SU-DHL-6 (cell line): ENCODE measurements around the gene NRF1.

Experiments
- H2AFZ ChIP-seq: fragments of 200-600 bp; sonication (generic); 2 replicates; pipeline ENCODE4 v1.6.1; 2014; ENCODE audit warnings: low read depth, mild to moderate bottlenecking, moderate library complexity, mixed read lengths, antibody characterized with exemption, low read length; ENCODE audit not compliant: severe bottlenecking
- H3F3A ChIP-seq: fragments of 200-600 bp; shearing (Covaris generic); 2 replicates; pipeline ENCODE4 v1.6.0; 2016; ENCODE audit warnings: antibody characterized with exemption, mild to moderate bottlenecking; ENCODE audit not compliant: insufficient read depth
- H3K27ac ChIP-seq: fragments of 200-600 bp; sonication (generic); 2 replicates; pipeline ENCODE4 v1.5.1; 2016; ENCODE audit warnings: low read depth, mild to moderate bottlenecking, low read length, moderate library complexity, mixed read lengths
- H3K27me3 ChIP-seq: fragments of 200-600 bp; sonication (generic), shearing (Covaris generic); 2 replicates; pipeline ENCODE4 v1.6.0; 2014; ENCODE audit warnings: mild to moderate bottlenecking, low read length
- H3K36me3 ChIP-seq: fragments of 200-600 bp; sonication (generic); 2 replicates; pipeline ENCODE4 v1.6.1; 2014; ENCODE audit warnings: mild to moderate bottlenecking, low read length, mixed read lengths
- H3K4me2 ChIP-seq: fragments of 300-600, 200-600 bp; shearing (Covaris generic), sonication (generic); 2 replicates; pipeline ENCODE4 v1.6.0; 2014; ENCODE audit warnings: low read length, low read depth, mild to moderate bottlenecking; ENCODE audit not compliant: poor library complexity, severe bottlenecking
- H3K4me3 ChIP-seq: fragments of 200-600 bp; sonication (generic); 2 replicates; pipeline ENCODE4 v1.5.1; 2014; ENCODE audit warnings: antibody characterized with exemption, low read length, mild to moderate bottlenecking, mixed read lengths; ENCODE audit not compliant: insufficient read depth, poor library complexity, severe bottlenecking
- H3K79me2 ChIP-seq: fragments of 200-600 bp; sonication (generic); 2 replicates; pipeline ENCODE4 v1.6.1; 2014; ENCODE audit warnings: mild to moderate bottlenecking, low read length, moderate library complexity; ENCODE audit not compliant: insufficient read depth
- H3K9ac ChIP-seq: fragments of 200-600 bp; sonication (generic); 2 replicates; pipeline ENCODE4 v1.7.0; 2014; ENCODE audit warnings: mild to moderate bottlenecking, low read length
- H3K9me2 ChIP-seq: fragments of 200-600 bp; sonication (generic); replicated peaks from 2 replicates; pipeline ENCODE4 v1.6.1; 2014; ENCODE audit warnings: low read length; ENCODE audit not compliant: insufficient read depth
- H3K9me3 ChIP-seq: fragments of 200-600 bp; sonication (generic); 2 replicates; pipeline ENCODE4 v1.6.1; 2014; ENCODE audit warnings: low read length, mixed read lengths; ENCODE audit not compliant: insufficient read depth
- H4K20me1 ChIP-seq: fragments of 200-600 bp; sonication (generic); 2 replicates; pipeline ENCODE4 v1.6.1; 2014; ENCODE audit warnings: low read depth, mild to moderate bottlenecking, antibody characterized with exemption, low read length, moderate library complexity, mixed read lengths
- CTCF ChIP-seq: fragments of 200-600 bp; sonication (generic); IDR thresholded peaks from one replicate; pipeline ENCODE4 v1.5.1; 2017; ENCODE audit warnings: antibody characterized with exemption, mild to moderate bottlenecking, low read length, moderate library complexity; ENCODE audit not compliant: insufficient read depth, poor library complexity, severe bottlenecking
- EZH2phosphoT487 ChIP-seq: fragments of 200-600 bp; sonication (generic), shearing (Covaris generic); conservative IDR thresholded peaks from 2 replicates; pipeline ENCODE4 v1.6.1; 2018; ENCODE audit warnings: mild to moderate bottlenecking, antibody characterized with exemption, low read length, moderate library complexity, mixed read lengths

NRF1 gene

GRCh38 chr7:129667116-129667515 lies 55.6 kb downstream of the NRF1 start:
- H3K9me2 ChIP-seq = no peaks in the 10 kb centered on the region
- no peak overlapping the region for H3K4me2 ChIP-seq
- H3K9ac ChIP-seq = no peak overlapping the region
- H3K9me3 ChIP-seq = no peaks in the 10 kb centered on the region
- no peak overlapping the region for H3K4me3 ChIP-seq
- no peaks in the 10 kb centered on the region for H3K79me2 ChIP-seq
- no peaks in the 10 kb centered on the region for H3F3A ChIP-seq
- no peak overlapping the region for H3K27ac ChIP-seq
- H2AFZ ChIP-seq = no peak overlapping the region
- H3K36me3 ChIP-seq = peaks cover 4% of the 10 kb centered on the region
- no peaks in the 10 kb centered on the region; the same call in 1 of the 2 replicates for H4K20me1 ChIP-seq
- no peak for TF ChIP-seq CTCF
- no peaks in the 10 kb centered on the region for H3K27me3 ChIP-seq

- no peaks in the 10 kb centered on the region for H3K27me3 ChIP-seq
- H3K27ac ChIP-seq = no peak overlapping the region
- no peaks in the 10 kb centered on the region for H3K9me3 ChIP-seq
- peaks cover 4% of the 10 kb centered on the region for H3K36me3 ChIP-seq
- no peak overlapping the region for H3K9ac ChIP-seq
- no peak overlapping the region for H2AFZ ChIP-seq
- H3K4me3 ChIP-seq = no peak overlapping the region
- no peaks in the 10 kb centered on the region for H3K9me2 ChIP-seq
- H3F3A ChIP-seq = no peaks in the 10 kb centered on the region
- H3K79me2 ChIP-seq = no peaks in the 10 kb centered on the region
- no peaks in the 10 kb centered on the region; the same call in 1 of the 2 replicates for H4K20me1 ChIP-seq
- H3K4me2 ChIP-seq = no peak overlapping the region
- TF ChIP-seq EZH2phosphoT487 (no peak), CTCF (no peak)
These were observed 56.0 kb downstream of the NRF1 start for GRCh38 chr7:129667551-129667950.

- no peak overlapping the region for H2AFZ ChIP-seq
- H4K20me1 ChIP-seq = no peaks in the 10 kb centered on the region; the same call in 1 of the 2 replicates
- no peaks in the 10 kb centered on the region for H3K9me3 ChIP-seq
- peaks cover 13% of the 10 kb centered on the region for H3K36me3 ChIP-seq
- no peak overlapping the region for H3K27ac ChIP-seq
- no peaks in the 10 kb centered on the region for H3K79me2 ChIP-seq
- H3K27me3 ChIP-seq = no peaks in the 10 kb centered on the region
- TF ChIP-seq CTCF = no peak
- TF ChIP-seq EZH2phosphoT487 = no peak
- H3K4me3 ChIP-seq = no peak overlapping the region
- no peaks in the 10 kb centered on the region for H3K9me2 ChIP-seq
- H3K4me2 ChIP-seq = no peak overlapping the region
- no peak overlapping the region for H3K9ac ChIP-seq
- H3F3A ChIP-seq = no peaks in the 10 kb centered on the region
These were observed 58.4 kb downstream of the NRF1 start for GRCh38 chr7:129669901-129670300.

- no peak for TF ChIP-seq CTCF
- TF ChIP-seq EZH2phosphoT487 = no peak
- H4K20me1 ChIP-seq = no peaks in the 10 kb centered on the region; the same call in 1 of the 2 replicates
- peaks cover 19% of the 10 kb centered on the region for H3K36me3 ChIP-seq
- H3K4me3 ChIP-seq = no peak overlapping the region
- H3K9me2 ChIP-seq = no peaks in the 10 kb centered on the region
- H3F3A ChIP-seq = no peaks in the 10 kb centered on the region
- H3K4me2 ChIP-seq = no peak overlapping the region
- no peaks in the 10 kb centered on the region for H3K27me3 ChIP-seq
- H3K79me2 ChIP-seq = no peaks in the 10 kb centered on the region
- no peak overlapping the region for H3K27ac ChIP-seq
- H2AFZ ChIP-seq = no peak overlapping the region
- no peak overlapping the region for H3K9ac ChIP-seq
- H3K9me3 ChIP-seq = no peaks in the 10 kb centered on the region
These were observed 59.1 kb downstream of the NRF1 start for GRCh38 chr7:129670656-129671055.
